ENCODE measurements around the gene BANF1. TPM values are rescaled to one million over a fixed set of nuclear protein-coding genes. Genes with fewer than 3 reads are reported as not detected.

The BANF1 gene
- total and polyA plus RNA-seq, 9 of the 15 experiments (the other 6 are each of a cell fraction or from before 2014, with no cell fraction given): 108 to 651 (median 263) TPM

DNA sequence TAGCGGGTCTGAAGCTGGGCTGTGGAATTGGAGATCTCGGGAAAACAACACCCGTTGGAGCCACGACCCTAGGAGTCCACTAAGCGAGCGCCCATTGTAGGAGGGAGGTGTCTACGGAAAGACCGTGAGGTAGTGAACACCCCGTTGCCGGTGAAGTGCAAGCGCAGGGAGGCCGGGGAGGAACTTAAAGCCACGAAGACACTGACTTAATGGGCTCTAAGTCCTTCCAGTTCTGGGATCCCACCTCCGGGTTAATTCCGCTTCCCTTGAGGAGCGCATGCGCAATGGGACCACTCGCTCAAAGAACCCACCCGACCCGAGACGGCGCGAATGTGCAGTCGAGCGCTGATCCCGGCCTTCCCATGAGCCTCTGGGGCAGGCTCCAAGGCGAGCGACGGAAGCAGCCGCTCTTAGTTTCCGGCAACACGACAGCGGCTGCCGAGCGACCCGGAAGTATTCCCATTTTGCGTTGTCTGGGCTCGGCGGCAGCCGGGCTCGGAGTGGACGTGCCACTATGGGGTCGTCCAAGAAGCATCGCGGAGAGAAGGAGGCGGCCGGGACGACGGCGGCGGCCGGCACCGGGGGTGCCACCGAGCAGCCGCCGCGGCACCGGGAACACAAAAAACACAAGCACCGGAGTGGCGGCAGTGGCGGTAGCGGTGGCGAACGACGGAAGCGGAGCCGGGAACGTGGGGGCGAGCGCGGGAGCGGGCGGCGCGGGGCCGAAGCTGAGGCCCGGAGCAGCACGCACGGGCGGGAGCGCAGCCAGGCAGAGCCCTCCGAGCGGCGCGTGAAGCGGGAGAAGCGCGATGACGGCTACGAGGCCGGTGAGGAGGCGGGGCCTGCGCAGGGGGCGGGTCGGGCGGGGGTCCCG lies 40.8 kb upstream of the BANF1 start, which contains the start of gene SART1 (continued):
- TF ChIP-seq, protein P1, sequence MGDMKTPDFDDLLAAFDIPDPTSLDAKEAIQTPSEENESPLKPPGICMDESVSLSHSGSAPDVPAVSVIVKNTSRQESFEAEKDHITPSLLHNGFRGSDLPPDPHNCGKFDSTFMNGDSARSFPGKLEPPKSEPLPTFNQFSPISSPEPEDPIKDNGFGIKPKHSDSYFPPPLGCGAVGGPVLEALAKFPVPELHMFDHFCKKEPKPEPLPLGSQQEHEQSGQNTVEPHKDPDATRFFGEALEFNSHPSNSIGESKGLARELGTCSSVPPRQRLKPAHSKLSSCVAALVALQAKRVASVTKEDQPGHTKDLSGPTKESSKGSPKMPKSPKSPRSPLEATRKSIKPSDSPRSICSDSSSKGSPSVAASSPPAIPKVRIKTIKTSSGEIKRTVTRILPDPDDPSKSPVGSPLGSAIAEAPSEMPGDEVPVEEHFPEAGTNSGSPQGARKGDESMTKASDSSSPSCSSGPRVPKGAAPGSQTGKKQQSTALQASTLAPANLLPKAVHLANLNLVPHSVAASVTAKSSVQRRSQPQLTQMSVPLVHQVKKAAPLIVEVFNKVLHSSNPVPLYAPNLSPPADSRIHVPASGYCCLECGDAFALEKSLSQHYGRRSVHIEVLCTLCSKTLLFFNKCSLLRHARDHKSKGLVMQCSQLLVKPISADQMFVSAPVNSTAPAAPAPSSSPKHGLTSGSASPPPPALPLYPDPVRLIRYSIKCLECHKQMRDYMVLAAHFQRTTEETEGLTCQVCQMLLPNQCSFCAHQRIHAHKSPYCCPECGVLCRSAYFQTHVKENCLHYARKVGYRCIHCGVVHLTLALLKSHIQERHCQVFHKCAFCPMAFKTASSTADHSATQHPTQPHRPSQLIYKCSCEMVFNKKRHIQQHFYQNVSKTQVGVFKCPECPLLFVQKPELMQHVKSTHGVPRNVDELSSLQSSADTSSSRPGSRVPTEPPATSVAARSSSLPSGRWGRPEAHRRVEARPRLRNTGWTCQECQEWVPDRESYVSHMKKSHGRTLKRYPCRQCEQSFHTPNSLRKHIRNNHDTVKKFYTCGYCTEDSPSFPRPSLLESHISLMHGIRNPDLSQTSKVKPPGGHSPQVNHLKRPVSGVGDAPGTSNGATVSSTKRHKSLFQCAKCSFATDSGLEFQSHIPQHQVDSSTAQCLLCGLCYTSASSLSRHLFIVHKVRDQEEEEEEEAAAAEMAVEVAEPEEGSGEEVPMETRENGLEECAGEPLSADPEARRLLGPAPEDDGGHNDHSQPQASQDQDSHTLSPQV (IDR thresholded peaks at IDR 0.05): no peak
- TF ChIP-seq, protein P2, sequence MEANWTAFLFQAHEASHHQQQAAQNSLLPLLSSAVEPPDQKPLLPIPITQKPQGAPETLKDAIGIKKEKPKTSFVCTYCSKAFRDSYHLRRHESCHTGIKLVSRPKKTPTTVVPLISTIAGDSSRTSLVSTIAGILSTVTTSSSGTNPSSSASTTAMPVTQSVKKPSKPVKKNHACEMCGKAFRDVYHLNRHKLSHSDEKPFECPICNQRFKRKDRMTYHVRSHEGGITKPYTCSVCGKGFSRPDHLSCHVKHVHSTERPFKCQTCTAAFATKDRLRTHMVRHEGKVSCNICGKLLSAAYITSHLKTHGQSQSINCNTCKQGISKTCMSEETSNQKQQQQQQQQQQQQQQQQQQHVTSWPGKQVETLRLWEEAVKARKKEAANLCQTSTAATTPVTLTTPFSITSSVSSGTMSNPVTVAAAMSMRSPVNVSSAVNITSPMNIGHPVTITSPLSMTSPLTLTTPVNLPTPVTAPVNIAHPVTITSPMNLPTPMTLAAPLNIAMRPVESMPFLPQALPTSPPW (CRISPR knock-in tag; IDR thresholded peaks at IDR 0.05): peak; percentile 35; the same call in 1 of the 2 replicates
- no peak for TF ChIP-seq RFX7 (CRISPR knock-in tag; IDR thresholded peaks at IDR 0.05)
- no peak for TF ChIP-seq HNRNPK (IDR thresholded peaks at IDR 0.05; ENCODE audit: low read depth, low read length, poor library complexity, severe bottlenecking)
- no peak; the same call in 1 of the 2 replicates for TF ChIP-seq XRCC5 (IDR thresholded peaks at IDR 0.05; ENCODE audit: low read depth, low read length)
- no peak for TF ChIP-seq HDAC6 (IDR thresholded peaks at IDR 0.05; ENCODE audit: low read depth, low read length)
- no peak for TF ChIP-seq CBX1 (IDR thresholded peaks at IDR 0.05; ENCODE audit: low read depth)
- peak; percentile 20; the same call in 1 of the 2 replicates for TF ChIP-seq HDAC2 (IDR thresholded peaks at IDR 0.05)
- TF ChIP-seq SP2 (IDR thresholded peaks at IDR 0.05; ENCODE audit: extremely low read depth, low read depth, low read length, poor library complexity, severe bottlenecking): no peak
- TF ChIP-seq RBM25 (IDR thresholded peaks at IDR 0.05; ENCODE audit: low read depth, low read length, severe bottlenecking): no peak
